Keratinocyte (primary cell): ENCODE data around the gene NFATC4. TPM values are rescaled to one million over a fixed set of nuclear protein-coding genes. Genes with fewer than 3 reads are reported as not detected.

Source experiments
- DNase-seq: peaks from one replicate; pipeline ENCODE4 v3.0.0-alpha.2; 2011; ENCODE audit warnings: low read depth, missing footprints, low spot score
- FAIRE-seq: peaks from 2 replicates; lab custom pipeline; 2011; peaks lifted over from hg19 to GRCh38; lab: Jason Lieb, UNC
- H2AFZ ChIP-seq: 2 replicates; pipeline ENCODE4 v1.6.0; 2012; ENCODE audit warnings: low read length, control low read depth, inconsistent platforms; ENCODE audit not compliant: control insufficient read depth
- H3K27ac ChIP-seq: 2 replicates; pipeline ENCODE4 v1.5.1; 2011; ENCODE audit warnings: low read length; ENCODE audit not compliant: control insufficient read depth, insufficient read depth
- H3K27me3 ChIP-seq: 3 replicates; pipeline ENCODE4 v1.6.0; 2011; ENCODE audit warnings: low read length; ENCODE audit not compliant: control insufficient read depth, insufficient read depth; ENCODE audit errors: extremely low read depth
- H3K36me3 ChIP-seq, 2 experiments: 2 replicates in 1 of 2; 3 replicates in 1 of 2; pipeline ENCODE4 v1.5.1; 2011; ENCODE audit warnings: low read length in 2 of 2, mild to moderate bottlenecking in 1 of 2; ENCODE audit not compliant: control insufficient read depth in 2 of 2, insufficient read depth in 2 of 2; ENCODE audit errors: extremely low read depth in 1 of 2
- H3K4me1 ChIP-seq: 3 replicates; pipeline ENCODE4 v1.5.1; 2011; ENCODE audit warnings: low read length; ENCODE audit not compliant: control insufficient read depth, insufficient read depth; ENCODE audit errors: extremely low read depth
- H3K4me2 ChIP-seq: 3 replicates; pipeline ENCODE4 v1.6.0; 2011; ENCODE audit warnings: low read depth, low read length; ENCODE audit not compliant: control insufficient read depth, insufficient read depth; ENCODE audit errors: extremely low read depth
- H3K4me3 ChIP-seq, 3 experiments: fragments of 200-600 bp in 1 of 3; sonication (generic) in 1 of 3; 2 replicates in 2 of 3; 3 replicates in 1 of 3; pipeline ENCODE4 v1.5.1; 2011 to 2016; ENCODE audit warnings: low read length in 3 of 3, mild to moderate bottlenecking in 3 of 3, control low read depth in 2 of 3, inconsistent platforms in 1 of 3, low read depth in 1 of 3, mixed read lengths in 1 of 3, mixed run types in 1 of 3, moderate library complexity in 1 of 3; ENCODE audit not compliant: control insufficient read depth in 2 of 3, insufficient read depth in 2 of 3; ENCODE audit errors: extremely low read depth in 1 of 3
- H3K79me2 ChIP-seq: 2 replicates; pipeline ENCODE4 v1.6.0; 2012; ENCODE audit warnings: low read length; ENCODE audit not compliant: control insufficient read depth, insufficient read depth
- H3K9ac ChIP-seq: 3 replicates; pipeline ENCODE4 v1.6.0; 2011; ENCODE audit warnings: low read length; ENCODE audit not compliant: control insufficient read depth, insufficient read depth; ENCODE audit errors: extremely low read depth
- H3K9me1 ChIP-seq: 3 replicates; pipeline ENCODE4 v1.6.0; 2011; ENCODE audit warnings: low read length; ENCODE audit not compliant: control insufficient read depth, insufficient read depth; ENCODE audit errors: extremely low read depth
- H3K9me3 ChIP-seq: 2 replicates; pipeline ENCODE4 v1.5.1; 2012; ENCODE audit warnings: low read depth, low read length; ENCODE audit not compliant: control insufficient read depth
- H4K20me1 ChIP-seq: 3 replicates; pipeline ENCODE4 v1.6.0; 2011; ENCODE audit warnings: low read length; ENCODE audit not compliant: control insufficient read depth, insufficient read depth; ENCODE audit errors: extremely low read depth
- EZH2 ChIP-seq: IDR thresholded peaks from one replicate; pipeline ENCODE4 v1.6.1; 2012; ENCODE audit warnings: inconsistent platforms, mild to moderate bottlenecking, low read length, moderate library complexity
- dilution Hi-C: fragments of 300-500 bp; cut with MboI; formaldehyde crosslinking; loops from one replicate; pipeline ENCODE4 v1.7.0; 2020; ENCODE audit warnings: low sequenced_read_pairs; ENCODE audit not compliant: extremely low pct_ligation_motif_present
- polyA plus RNA-seq, 5 experiments: library from polyadenylated mRNA; depleted of rRNA in 3 of 5; stranded (reverse) in 3 of 5; stranded (forward) in 1 of 5; unstranded in 1 of 5; fragments of >200 nt; gene quantifications; 1 replicate in 1 of 5; 2 replicates in 3 of 5; 3 replicates in 1 of 5; pipeline versions ENCODE4 v1.2.1 to v1.2.3, GENCODE V29; 2011 to 2012; ENCODE audit warnings: missing spikeins in 2 of 5, low read depth in 1 of 5, low replicate concordance in 1 of 5
- TF ChIP-seq, protein P1 (sequence below), 3 experiments: IDR thresholded peaks in 1 of 3; conservative IDR thresholded peaks in 1 of 3; optimal IDR thresholded peaks in 1 of 3; 2 replicates in 2 of 3; 3 replicates in 1 of 3; pipeline versions ENCODE3 to v1.5.1; 2011; ENCODE audit warnings: low read length in 3 of 3, mild to moderate bottlenecking in 3 of 3, moderate library complexity in 2 of 3, control low read depth in 1 of 3, inconsistent platforms in 1 of 3; ENCODE audit not compliant: insufficient read depth in 2 of 3; ENCODE audit errors: extremely low read depth in 1 of 3

The NFATC4 gene
- polyA plus RNA-seq, 1 donor (not counting 4 experiments of a cell fraction or from before 2014, with no cell fraction given) = 0.92 TPM

DNA sequence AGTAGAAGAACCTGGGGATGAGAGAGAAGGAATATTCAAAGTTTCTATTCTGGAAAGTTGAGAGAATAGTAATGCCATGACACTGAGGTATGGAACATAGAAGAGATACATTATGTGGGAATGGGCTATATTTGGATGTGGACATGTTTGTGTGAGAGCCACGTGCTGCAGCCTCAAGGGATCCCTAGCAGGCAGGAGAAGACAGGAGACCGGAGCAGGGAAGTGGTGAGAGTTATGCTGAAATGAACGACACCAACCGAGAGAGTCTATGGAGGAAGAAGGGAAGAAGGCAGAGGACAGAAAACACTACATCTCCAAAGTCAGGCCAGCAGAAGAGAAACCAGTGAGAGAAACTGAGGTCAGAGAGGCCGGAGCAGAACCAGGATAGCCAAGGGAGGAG lies 18.2 kb upstream of the NFATC4 start:
- no peaks in the 10 kb centered on the region for H3K27me3 ChIP-seq
- TF ChIP-seq, protein P1, sequence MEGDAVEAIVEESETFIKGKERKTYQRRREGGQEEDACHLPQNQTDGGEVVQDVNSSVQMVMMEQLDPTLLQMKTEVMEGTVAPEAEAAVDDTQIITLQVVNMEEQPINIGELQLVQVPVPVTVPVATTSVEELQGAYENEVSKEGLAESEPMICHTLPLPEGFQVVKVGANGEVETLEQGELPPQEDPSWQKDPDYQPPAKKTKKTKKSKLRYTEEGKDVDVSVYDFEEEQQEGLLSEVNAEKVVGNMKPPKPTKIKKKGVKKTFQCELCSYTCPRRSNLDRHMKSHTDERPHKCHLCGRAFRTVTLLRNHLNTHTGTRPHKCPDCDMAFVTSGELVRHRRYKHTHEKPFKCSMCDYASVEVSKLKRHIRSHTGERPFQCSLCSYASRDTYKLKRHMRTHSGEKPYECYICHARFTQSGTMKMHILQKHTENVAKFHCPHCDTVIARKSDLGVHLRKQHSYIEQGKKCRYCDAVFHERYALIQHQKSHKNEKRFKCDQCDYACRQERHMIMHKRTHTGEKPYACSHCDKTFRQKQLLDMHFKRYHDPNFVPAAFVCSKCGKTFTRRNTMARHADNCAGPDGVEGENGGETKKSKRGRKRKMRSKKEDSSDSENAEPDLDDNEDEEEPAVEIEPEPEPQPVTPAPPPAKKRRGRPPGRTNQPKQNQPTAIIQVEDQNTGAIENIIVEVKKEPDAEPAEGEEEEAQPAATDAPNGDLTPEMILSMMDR (optimal IDR thresholded peaks at IDR 0.05 in 1 of 3, IDR thresholded peaks at IDR 0.05 in 1 of 3, conservative IDR thresholded peaks at IDR 0.05 in 1 of 3; ENCODE audit: extremely low read depth in 1 of 3, insufficient read depth in 2 of 3, low read length in 3 of 3) = no peak
- TF ChIP-seq EZH2 = no peak
- H3K4me2 ChIP-seq = no peak overlapping the region
- H2AFZ ChIP-seq = no peak overlapping the region
- H3K4me1 ChIP-seq = no peaks in the 10 kb centered on the region
- H3K4me3 ChIP-seq = no peak overlapping the region
- no peaks in the 10 kb centered on the region for H3K36me3 ChIP-seq
- H3K9me1 ChIP-seq = no peaks in the 10 kb centered on the region
- H3K9me3 ChIP-seq = no peaks in the 10 kb centered on the region
- FAIRE-seq = no peak
- DNase-seq = no peak
- no peaks in the 10 kb centered on the region for H3K79me2 ChIP-seq
- H3K27ac ChIP-seq = no peak overlapping the region
- dilution Hi-C loops = no loop called here
- H4K20me1 ChIP-seq = no peaks in the 10 kb centered on the region
- H3K9ac ChIP-seq = no peak overlapping the region

DNA sequence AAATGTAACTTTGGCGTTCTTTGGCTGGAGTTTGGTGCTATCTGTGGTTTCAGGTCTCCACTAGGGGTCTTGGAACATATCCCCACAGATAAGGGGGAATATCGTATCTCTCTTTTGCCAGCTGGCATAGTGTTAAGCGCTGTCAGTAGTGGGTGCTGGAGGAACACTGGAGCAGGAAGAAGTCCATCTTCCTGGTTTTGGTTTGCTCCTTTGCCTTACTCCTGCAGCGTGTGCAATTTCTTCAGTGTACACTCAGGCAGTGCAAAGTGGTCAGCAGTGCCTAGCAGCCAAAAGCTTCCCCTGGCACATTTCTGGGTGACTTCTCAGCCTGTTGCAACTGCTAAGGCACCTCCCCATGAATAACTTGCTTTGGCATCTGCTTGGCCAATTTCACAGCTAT lies 16.5 kb upstream of the NFATC4 start:
- no peaks in the 10 kb centered on the region for H3K9me3 ChIP-seq
- H3K27ac ChIP-seq = no peak overlapping the region
- no peak for TF ChIP-seq EZH2
- TF ChIP-seq, protein P1 (optimal IDR thresholded peaks at IDR 0.05 in 1 of 3, IDR thresholded peaks at IDR 0.05 in 1 of 3, conservative IDR thresholded peaks at IDR 0.05 in 1 of 3; ENCODE audit: extremely low read depth in 1 of 3, insufficient read depth in 2 of 3, low read length in 3 of 3) = peak in 1 of 3 experiments; percentile 19
- H3K4me3 ChIP-seq = no peak overlapping the region
- no peaks in the 10 kb centered on the region for H4K20me1 ChIP-seq
- no peaks in the 10 kb centered on the region for H3K4me1 ChIP-seq
- H3K36me3 ChIP-seq = no peaks in the 10 kb centered on the region
- H3K27me3 ChIP-seq = no peaks in the 10 kb centered on the region
- H2AFZ ChIP-seq = no peak overlapping the region
- no peaks in the 10 kb centered on the region for H3K9me1 ChIP-seq
- H3K79me2 ChIP-seq = no peaks in the 10 kb centered on the region
- H3K4me2 ChIP-seq = no peak overlapping the region
- dilution Hi-C loops = no loop called here
- no peak for FAIRE-seq
- no peak overlapping the region for H3K9ac ChIP-seq
- no peak for DNase-seq
